ENCODE measurements around the gene DMXL2.
"Not testable (repeated sequence)": the region's sequence is repeated elsewhere in the genome, so short reads cannot be mapped to it uniquely, and the experiment has no call there.

DNA sequence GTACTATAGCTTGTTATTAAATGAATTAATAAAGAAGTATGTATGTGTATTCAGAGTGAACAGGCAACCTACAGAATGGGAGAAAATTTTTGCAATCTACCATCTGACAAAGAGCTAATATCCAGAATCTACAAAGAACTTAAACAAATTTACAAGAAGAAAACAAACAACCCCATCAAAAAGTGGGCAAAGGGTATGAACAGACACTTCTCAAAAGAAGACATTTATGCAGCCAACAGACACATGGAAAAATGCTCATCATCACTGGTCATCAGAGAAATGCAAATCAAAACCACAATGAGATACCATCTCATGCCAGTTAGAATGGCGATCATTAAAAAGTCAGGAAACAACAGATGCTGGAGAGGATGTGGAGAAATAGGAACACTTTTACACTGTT, 25.5 kb upstream of the DMXL2 start:
- TF ChIP-seq, protein P1, sequence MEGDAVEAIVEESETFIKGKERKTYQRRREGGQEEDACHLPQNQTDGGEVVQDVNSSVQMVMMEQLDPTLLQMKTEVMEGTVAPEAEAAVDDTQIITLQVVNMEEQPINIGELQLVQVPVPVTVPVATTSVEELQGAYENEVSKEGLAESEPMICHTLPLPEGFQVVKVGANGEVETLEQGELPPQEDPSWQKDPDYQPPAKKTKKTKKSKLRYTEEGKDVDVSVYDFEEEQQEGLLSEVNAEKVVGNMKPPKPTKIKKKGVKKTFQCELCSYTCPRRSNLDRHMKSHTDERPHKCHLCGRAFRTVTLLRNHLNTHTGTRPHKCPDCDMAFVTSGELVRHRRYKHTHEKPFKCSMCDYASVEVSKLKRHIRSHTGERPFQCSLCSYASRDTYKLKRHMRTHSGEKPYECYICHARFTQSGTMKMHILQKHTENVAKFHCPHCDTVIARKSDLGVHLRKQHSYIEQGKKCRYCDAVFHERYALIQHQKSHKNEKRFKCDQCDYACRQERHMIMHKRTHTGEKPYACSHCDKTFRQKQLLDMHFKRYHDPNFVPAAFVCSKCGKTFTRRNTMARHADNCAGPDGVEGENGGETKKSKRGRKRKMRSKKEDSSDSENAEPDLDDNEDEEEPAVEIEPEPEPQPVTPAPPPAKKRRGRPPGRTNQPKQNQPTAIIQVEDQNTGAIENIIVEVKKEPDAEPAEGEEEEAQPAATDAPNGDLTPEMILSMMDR (tag by site-specific recombination; IDR thresholded peaks at IDR 0.05), result not testable (repeated sequence)
- TF ChIP-seq ZNF670 (tag by site-specific recombination; IDR thresholded peaks at IDR 0.05; ENCODE audit: low read depth); ZNF324 (tag by site-specific recombination; IDR thresholded peaks at IDR 0.05); GLIS2 (tag by site-specific recombination; IDR thresholded peaks at IDR 0.05); ZNF530 (tag by site-specific recombination; IDR thresholded peaks at IDR 0.05; ENCODE audit: low read depth); ZNF555 (tag by site-specific recombination; conservative IDR thresholded peaks at IDR 0.05); PRDM1 (tag by site-specific recombination; IDR thresholded peaks at IDR 0.05); GLI2 (tag by site-specific recombination; IDR thresholded peaks at IDR 0.05; ENCODE audit: borderline replicate concordance, low read depth); ZNF677 (tag by site-specific recombination; IDR thresholded peaks at IDR 0.05): not testable (repeated sequence)
